ENCODE measurements around the gene CDK4.
A peak's percentile ranks its signal among the peaks of the same experiment; 100 is the strongest.

The CDK4 gene

DNA sequence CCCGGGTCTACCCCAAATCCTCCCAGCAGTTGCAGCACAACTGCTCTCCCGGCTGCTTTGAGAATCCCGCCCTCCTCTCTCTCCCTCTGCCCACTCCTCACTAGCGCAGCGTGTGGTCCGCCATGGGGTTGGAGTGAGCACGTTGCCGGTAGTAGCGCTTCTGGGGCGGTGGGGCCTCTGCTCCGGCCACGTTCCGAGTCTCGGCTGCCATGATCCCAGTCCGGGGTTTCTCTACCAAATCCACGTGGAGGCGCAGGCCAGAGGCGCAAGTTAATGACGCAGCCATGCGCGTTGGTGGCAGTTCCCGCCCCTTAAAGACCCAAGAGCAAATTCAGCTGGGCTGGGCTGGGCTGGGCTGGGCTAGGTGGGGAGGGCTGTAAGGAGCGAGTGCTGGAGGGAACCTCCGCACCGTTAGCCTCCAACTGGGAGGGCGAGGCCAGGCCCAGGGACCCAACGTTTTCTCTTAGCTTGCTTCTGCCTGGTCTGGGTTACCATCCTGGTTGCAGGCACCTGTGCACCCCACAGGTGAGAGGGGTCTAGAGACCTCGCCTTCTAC lies 19.8 kb upstream of the CDK4 start, which contains the start of gene METTL1:
METTL1 (minus strand) TSS at position 233 of the 556 bp plus-strand sequence; CDS start at position 211, 22 bp downstream.
- peak; percentile 83 for DNase-seq (ENCODE audit: low read depth)

DNA sequence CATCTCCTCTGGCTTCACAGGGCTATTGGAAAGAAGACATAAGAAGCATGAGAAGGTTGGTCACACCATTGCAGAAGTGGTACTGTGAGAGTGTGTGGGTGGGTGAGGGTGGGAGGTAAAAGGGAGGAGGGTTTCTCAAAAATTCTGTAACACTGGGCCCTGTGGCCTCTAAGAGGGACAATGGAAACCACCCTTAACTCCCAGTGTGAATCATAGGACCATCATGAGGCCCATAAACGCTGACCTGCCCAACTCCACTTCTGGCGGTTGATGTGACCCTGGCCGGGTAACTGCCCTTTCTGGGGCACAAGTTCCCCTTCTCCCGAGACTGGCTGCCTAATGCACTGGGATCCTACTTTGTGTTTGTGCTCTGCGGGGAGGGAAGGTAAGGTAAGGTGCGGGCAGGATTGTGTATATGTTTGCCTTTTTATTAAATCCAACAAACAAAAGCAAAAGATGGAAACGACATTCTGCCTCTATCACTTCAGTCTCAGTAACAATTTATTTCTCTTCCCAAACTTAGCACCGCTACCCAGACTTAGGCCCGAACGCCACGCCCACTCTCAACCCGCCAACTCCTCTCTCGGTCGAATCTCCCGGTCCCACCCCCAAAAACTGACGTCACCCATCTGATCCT lies 19.2 kb upstream of the CDK4 start:
- no peak for DNase-seq (ENCODE audit: low read depth)

DNA sequence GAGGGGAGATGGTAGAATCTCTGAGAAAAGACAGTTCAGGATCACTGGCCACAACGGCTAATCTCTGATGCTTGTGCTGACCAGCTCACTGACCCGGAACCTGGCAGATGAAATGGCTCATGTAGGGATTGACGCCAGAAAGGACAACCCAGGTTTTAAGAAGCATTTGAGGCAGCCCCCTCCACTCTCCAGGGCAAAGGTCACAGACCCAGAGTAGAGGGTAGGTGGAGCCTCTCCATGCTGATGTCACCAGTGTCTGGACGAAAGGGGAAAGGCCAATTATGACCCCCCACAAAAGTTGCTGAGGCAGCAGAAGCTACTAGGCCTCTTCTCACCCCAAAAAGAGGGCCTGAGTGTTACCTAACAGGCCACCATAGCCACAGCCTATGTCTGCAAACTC lies 18.6 kb upstream of the CDK4 start:
- DNase-seq (ENCODE audit: low read depth) = no peak

DNA sequence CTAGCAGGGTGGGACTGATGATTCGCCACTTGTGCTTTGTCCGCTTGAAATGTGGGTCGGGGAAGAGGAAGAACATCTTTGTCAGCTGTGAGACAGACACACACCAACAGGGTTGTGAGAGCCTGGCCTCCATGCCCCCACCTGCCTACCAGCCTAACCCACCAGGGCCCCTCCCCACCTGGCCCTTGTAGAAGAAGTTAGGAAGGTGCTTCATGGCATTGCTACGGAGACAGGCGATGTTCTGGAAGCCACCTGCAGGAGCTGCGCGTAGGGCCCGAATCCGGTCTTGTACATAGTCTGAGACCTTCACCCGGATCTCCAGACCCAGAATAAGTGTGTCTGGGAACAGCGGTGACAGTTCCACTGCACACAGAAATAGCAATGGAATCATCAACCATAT lies 17.5 kb upstream of the CDK4 start:
- DNase-seq (ENCODE audit: low read depth) = no peak

DNA sequence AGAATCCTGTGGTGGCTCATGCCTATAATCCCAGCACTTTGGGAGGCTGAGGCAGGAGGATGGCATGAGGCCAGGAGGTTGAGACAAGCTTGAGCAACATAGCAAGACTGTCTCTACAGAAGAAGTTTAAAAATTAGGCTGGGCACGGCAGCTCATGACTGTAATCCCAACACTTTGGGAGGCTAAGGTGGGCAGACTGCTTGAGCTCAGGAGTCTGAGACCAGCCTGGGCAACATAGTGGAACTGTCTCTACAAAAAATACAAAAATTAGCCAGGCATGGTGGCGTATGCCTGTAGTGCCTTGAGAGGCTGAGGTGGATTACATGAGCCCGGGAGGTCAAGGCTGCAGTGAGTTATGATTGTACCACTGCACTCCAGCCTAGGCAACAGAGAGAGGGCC lies 15.8 kb upstream of the CDK4 start:
- no peak for DNase-seq (ENCODE audit: low read depth)

DNA sequence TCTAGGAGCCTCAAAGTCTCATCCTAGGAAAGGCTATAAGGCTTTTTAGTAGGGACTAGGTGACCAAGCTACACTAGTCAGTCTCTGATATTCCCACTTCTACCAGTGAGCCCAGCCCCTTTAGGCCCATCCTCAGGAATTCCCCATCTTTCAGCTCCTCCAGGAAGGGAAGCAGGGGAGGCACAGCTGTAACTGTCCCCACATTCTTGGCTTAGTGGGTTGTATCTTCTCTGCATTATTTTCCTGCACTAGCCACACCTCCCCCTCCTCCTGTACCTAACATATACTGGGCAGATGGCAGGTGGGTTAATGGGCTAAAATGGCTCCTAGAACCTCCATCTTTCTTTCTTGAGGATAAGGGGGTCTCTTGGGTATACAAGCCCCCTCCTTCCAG lies 15.2 kb upstream of the CDK4 start:
- DNase-seq (ENCODE audit: low read depth) = no peak

DNA sequence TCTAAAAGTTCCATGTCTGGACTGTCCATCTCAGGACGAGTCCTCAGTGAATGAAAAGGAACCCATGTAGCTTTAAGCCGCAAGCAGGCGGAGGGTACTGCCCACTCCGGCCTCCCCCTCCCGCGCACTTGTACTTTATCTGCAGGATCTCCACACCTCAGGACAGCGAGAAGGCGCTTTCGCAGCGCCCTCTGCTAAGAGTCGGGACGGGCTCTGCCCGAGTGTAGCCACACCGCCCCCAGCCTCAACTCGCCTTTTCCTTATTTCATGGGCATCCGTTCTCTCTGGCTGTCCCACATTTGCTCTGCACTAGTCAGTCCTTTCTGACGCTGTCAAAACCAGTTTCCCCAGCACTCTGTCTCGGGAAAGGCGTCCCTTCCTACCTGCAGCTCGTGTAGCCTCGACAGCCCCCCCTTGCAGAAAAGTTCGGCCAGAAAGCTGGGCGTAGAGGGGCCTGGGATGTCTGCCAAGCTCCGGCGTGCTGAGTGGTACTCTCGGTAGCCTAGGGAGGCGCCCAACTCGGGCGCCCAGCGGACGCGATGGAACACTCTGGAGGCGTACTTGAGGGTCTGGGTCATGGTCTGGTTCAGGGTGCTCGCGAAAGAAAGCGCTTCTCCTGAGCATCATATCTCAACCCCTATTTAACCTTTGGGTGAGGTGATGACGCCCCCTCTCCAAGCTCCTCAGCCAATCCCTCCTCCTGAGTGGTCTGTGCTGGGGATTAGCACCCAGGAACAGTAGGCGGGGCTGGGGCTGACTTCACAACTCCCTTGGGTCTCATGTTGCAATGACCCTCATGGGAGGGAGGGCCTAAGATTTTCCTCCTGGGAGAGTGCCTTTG lies 14.6 kb upstream of the CDK4 start, which contains the start of gene CYP27B1:
CYP27B1 (minus strand) TSS at position 615 of the 841 bp plus-strand sequence; CDS start at position 578, 37 bp downstream.
- no peak for DNase-seq (ENCODE audit: low read depth)

DNA sequence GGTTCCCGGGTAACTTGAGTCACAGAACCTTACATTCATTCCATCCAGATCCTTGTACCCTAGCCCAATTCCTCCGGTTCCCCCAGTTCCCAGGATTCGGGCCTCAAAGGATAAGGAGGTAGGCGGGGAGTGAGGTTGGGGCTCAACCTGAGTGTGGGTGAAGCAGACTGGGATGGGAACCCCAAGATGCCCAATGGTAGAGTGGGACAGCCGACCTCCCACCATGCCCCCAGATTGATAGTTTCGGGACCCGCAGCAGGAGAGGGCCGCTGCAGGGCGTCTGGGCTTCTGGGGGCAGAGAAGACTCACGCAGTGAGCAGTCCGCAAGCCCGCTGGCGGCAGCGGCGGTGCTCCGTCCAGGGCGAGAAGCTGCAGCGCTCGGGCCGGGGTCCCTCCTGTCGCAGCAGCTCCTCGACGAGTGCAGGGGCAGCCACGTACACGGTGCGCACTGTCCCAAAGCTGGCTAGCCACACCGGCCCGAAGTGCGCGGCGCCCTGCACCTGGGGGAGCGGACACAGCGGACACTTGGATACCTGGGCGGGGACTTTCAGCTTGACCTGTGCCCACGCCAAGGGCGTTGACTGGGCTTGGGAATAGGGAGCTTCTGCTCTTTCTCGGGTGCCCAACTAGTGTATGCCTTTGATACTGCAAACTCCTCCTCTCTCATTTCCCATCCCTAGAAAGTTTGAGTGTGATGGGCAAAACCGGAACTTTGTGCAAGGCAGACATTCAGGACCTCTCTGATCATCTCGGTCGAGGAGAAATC lies 13.8 kb upstream of the CDK4 start:
- DNase-seq (ENCODE audit: low read depth) = no peak

DNA sequence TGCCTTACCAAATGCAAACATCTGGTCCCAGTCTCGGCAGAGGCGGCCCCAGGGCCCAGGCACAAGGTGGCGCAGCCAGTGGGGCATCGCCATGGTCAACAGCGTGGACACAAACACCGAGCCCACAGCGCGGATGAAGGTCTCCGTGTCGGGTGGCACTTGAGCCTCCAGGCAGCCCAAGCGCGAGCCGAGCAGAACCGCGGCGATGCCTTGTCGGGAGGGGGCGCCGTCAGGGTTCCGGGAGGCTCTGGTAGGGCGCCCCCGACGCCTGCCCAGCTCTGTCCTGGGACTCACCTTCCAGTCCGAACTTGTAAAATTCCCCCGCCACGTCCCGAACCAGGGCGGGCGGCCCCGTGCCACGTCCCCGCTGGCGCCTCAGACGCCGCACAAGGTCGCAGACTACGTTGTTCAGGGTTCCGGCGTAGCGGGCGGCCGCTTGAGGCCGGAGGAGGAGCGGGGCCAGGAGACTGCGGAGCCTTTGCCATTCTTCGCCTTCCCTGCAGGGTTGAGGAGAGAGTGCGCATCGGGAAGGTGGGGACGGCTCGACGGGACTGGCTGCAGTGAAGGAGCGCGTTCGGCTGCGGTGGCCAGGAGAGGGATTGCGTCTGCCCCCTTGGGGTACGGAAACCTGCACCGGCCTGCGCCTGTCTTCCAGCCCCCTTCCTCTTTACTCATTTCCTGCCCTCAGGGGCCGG lies 13.0 kb upstream of the CDK4 start:
- no peak for DNase-seq (ENCODE audit: low read depth)

DNA sequence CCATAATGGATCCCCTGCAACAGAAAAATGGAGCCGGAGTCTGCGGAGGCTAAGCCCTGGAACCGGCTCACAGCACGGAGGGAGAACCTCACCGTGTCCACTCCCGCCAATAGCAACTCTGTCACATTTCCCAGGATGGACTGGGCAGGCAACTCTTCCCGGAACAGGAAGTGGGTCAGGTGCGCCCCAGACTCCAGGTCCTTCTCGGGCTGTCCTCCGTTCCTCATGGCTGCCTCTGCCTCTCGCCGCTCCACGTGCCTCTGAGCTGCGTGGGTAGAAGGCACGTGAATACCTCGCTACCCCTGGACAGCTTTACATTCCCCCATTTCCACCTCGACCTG lies 12.5 kb upstream of the CDK4 start:
- no peak for DNase-seq (ENCODE audit: low read depth)

DNA sequence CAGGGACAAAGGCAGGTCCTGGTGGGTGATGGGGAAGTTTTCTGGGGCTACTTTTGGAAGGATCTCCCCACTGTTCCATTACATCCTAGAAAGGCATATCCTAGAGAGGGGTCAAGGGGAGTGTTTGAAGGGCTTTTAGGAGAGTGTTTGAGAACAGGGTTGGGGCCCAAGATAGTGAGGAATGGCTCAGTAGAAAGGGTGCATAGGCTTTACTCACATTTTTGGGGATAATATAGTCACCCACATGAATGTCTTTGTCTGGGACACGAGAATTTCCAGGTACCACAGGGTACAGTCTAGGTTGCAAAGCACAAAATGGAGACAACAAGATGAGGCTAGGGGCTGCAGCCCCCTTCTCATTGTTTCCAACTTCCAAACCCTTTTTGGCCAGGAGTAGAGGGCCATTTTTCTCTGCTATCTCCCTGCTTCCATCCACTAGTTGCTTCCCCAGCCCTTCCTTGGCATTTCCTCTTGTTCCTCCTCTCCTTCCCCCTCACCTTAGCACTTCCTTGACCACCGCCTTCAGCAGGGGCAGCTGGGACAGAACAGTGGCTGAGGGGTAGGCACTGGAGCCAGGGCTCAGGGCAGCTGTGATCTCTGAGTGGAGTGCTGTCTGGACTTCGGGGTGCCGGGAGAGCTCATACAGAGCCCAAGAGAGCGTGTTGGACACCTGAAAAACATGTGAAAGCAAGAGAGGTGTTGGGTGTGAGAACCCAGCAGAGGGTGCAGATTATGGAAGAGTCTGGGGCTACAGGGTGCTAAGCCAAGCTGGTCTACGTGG lies 12.0 kb upstream of the CDK4 start:
- DNase-seq (ENCODE audit: low read depth) = no peak

DNA sequence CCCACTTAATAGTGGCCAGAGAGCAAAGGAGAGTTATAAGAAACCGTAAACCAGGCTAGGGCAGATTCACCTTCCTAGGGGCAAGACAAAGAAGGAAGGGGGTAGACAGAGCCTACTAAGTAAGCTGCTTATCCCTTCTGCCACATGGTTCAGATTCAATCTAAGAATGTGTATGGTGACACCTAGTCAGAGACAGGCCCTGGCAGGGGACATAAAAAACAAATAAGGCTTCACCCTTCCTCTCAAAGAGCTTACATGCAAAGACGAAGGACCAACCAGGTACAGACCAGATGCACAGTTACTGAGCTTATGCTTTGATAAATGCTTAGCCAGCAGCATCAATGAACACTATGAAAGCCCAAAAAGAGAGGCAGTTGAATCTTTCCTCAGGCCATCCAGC lies 10.4 kb upstream of the CDK4 start:
- DNase-seq (ENCODE audit: low read depth) = no peak

DNA sequence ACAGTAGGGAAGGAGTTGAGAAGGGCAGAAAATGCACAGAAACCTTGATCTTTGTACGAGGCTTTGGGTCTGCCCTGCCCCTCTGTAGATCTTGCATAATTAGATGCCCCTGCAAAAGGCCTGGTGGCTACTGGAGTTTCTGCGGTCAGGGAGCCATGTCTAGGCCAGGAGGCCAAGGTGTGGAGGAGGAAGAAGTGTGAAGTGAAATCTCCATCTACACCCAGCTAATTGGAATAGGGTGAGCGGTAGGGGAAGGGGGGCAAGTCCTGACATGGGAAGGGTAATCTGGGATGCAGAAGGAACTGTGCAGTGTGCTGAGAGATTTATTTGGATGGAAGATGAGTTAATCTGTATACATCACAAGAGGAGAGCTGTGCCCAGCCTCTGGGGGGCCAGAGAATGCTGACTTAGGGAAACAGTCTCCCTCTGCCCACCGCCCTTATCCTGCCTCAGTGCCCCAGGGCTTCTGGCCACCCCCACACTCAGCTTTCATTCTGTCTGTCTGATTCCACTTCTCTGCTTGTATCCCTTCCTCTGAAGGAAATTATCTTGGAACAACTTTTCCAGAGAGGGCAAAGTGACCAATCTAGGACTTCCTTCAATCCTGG lies 9.4 kb upstream of the CDK4 start:
- DNase-seq (ENCODE audit: low read depth) = no peak

DNA sequence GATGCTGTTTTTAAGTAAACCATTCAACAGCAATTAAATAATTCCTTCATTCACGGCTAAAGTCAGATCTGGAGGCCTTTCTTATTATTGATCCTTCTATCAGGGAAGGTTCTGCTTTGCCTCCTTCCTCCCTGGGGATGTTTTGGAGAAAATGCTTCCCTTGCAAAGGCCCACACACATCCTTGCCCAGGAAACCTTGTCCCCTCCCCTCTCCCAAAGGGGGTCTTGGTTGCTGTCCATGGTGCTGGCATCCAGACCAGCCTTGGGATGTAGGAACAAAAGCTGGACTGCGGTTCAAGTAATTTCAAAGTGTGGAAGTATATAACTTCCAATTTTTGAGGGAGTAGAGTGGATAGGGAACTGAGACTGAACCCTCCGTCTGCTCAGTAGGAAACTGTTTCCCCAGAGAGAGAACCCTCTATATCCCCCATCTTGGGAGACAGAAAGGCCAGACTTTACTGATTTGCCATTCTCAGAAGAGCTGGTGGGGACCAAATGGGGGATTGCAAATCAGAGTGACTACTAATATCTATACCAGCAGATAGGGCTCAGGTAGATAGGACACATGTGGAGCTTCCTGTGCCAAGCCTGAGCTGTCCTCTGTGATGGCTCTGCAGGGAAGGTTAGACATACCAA lies 8.4 kb upstream of the CDK4 start:
- DNase-seq (ENCODE audit: low read depth) = no peak

DNA sequence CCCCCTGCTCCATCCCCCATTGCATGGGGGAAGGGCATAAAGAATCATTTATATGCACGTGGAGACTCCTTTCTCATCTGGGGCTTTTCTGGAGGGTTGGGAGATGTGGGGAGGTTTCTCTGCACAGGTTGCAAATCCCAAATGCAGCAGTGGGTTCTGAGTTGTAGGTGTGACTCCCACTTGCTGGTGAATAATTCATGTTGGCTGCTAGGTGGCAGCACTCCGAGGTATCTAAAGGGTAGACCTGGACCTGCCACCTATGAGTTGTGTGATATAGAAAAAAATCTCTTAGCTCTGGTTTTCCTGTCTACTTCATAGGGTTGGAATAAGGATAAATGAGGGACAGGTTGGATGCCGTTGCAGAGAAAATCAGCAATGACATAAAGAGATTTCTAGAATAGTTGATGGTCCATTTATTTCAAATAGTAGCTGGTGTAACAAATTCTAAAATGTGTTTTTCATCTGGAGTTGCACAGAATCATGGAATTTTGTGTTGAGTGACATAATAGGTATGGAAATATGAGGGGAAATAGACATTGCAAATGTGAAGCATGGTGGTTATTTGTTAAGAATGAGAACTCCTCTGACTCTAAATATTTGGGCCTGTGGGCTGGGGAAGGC lies 7.4 kb upstream of the CDK4 start:
- no peak for DNase-seq (ENCODE audit: low read depth)

DNA sequence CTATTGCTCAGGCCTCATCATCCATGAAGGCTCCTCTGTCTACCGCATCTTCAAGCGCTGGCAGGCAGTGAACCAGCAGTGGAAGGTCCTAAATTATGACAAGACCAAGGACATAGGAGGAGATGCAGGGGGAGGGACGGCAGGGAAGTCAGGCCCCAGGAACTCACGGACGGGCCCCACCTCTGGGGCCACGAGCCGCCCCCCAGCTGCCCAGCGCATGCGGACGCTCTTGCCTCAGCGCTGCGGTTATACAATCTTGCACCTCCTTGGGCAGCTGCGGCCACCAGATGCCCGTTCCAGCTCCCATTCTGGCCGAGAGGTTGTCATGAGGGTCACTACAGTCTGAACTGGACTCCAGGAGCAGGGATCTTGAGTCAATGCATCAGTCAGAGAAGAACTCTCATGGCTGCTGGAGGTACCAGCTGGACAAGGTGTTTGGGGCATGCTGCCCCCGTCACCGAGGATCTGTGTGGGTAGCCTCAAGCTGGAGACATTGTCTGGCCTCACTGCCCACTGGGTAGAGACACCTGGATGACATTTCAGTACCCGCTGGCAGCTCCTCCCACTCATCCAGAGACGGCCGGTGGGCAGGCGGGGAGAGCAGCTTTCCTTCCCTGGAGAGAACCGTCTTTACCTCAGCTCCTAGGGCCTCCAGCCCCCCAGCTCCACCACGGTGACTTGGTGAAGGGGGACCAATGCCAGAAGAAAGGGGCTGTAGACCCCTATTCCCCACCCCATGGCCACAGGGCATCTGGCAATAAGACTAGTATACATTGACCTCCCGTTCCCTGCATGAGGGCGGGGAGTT lies 6.6 kb upstream of the CDK4 start:
- DNase-seq (ENCODE audit: low read depth) = no peak

DNA sequence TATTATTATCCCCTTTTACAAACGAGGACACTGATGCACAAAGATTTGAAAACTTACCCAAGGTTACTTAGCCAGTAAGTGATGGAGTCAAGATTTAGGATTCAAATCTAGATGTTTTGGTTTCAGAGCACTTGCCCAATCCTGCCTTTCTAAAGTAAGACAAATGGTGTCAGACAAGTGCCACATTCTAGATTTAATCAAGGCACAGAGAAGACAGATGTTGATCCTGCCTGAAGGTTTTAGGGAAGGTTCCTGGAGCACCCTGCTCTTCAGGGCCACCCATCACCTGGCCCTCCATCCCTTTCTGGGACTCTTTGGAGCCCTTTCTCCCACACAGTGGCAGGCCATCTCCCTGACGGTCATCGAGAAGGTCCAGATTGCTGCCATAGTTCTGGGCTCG lies 5.7 kb upstream of the CDK4 start:
- DNase-seq (ENCODE audit: low read depth) = no peak

DNA sequence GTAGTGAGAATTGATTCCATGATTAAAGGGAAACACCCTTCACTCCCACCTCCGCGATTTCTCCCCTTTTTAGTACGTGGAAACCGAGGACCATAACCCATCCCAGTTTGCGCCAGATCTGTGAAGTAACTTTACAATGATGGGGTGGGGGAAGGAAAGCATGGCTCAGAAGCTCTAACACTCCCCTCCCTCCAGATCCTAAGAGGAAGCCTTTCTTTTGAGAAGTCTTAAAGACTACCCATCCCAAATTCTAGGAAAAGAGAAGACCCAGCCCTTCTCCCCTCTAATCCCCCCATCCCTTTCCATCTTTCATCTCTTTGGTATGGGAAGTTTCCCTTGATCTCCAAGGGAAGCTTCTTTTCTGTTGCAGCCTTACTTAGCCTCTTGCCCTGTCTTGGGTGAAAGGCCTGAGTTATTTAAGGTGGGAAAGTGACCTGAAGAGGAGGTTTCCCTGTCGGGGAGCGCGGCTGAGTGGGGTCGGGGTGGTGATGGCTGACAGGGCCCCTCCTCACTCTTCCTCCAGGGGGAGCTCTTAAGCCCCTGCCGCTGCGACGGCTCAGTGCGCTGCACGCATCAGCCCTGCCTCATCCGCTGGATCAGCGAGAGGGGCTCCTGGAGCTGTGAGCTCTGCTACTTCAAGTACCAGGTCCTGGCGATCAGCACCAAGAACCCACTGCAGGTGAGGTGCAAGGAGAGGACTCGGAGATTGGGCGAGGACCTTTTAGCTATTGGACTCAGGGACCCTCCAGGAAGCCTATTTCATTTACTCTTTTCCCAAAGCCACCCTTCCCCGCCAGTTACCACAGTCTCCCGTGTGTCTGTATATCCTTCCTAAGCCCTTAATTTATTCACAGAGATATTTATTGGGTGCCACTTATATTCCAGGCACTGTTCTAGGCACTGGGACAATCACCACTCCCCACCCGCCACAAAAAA lies 4.6 kb upstream of the CDK4 start:
- no peak for DNase-seq (ENCODE audit: low read depth)

All from GM04503 (cell line).